Astrocyte of the cerebellum (primary cell): ENCODE results near the gene STXBP2.
A peak's percentile ranks its signal among the peaks of the same experiment; 100 is the strongest.

Experiments
- DNase-seq: peaks from one replicate; pipeline ENCODE4 v3.0.0-alpha.2; 2011; ENCODE audit warnings: low read depth
- H3K4me3 ChIP-seq: 2 replicates; pipeline ENCODE4 v1.5.1; 2011; ENCODE audit warnings: mild to moderate bottlenecking, low read depth, low read length, moderate library complexity
- in situ Hi-C: cut with HindIII; loops from 2 replicates; pipeline ENCODE4 v1.10.0; 2017; ENCODE audit warnings: low sequenced_read_pairs
- TF ChIP-seq, protein P1 (sequence below): IDR thresholded peaks from 2 replicates; pipeline ENCODE4 v1.5.1; 2012; ENCODE audit warnings: low read length, low read depth, moderate library complexity, mild to moderate bottlenecking; ENCODE audit errors: missing control alignments

STXBP2 gene

DNA sequence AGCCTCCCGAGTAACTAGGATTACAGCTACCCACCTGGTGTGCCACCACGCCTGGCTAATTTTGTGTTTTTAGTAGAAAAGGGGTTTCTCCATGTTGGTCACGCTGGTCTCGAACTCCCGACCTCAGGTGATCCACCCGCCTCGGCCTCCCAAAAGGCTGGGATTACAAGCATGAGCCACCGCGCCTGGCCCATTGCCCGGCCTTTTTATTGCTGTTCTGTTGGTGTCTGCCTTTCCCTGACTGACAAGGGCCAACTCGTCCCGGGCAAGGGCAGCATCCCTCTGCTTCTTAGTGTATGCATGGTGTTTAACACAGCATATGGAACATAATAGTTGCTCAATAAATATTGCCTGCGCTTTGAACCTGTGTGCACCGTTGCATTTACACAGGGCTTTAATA is 25.7 kb downstream of the STXBP2 start:
- DNase-seq = no peak
- TF ChIP-seq, protein P1, sequence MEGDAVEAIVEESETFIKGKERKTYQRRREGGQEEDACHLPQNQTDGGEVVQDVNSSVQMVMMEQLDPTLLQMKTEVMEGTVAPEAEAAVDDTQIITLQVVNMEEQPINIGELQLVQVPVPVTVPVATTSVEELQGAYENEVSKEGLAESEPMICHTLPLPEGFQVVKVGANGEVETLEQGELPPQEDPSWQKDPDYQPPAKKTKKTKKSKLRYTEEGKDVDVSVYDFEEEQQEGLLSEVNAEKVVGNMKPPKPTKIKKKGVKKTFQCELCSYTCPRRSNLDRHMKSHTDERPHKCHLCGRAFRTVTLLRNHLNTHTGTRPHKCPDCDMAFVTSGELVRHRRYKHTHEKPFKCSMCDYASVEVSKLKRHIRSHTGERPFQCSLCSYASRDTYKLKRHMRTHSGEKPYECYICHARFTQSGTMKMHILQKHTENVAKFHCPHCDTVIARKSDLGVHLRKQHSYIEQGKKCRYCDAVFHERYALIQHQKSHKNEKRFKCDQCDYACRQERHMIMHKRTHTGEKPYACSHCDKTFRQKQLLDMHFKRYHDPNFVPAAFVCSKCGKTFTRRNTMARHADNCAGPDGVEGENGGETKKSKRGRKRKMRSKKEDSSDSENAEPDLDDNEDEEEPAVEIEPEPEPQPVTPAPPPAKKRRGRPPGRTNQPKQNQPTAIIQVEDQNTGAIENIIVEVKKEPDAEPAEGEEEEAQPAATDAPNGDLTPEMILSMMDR = no peak
- H3K4me3 ChIP-seq = no peak overlapping the region
- in situ Hi-C loops = no loop called here

DNA sequence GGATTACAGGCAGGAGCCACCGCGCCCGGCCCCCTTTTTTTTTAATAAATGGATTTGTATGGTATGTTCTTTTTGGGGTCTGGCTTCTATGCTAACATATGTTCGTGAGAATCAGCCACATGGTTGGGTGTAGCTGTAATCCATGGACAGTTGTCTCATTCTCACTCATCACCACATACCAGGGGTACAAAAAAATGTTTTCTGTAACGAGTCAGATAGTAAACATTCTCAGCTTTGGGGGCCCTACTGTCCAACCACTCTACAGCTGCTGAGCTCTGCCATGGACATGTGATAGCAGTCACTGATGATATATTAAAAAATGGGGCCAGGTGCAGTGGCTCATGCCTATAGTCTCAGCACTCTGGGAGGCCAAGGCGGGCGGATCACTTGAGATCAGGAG is 26.8 kb downstream of the STXBP2 start:
- H3K4me3 ChIP-seq = no peak overlapping the region
- no peak for DNase-seq
- in situ Hi-C loops = no loop called here
- TF ChIP-seq, protein P1 = no peak

DNA sequence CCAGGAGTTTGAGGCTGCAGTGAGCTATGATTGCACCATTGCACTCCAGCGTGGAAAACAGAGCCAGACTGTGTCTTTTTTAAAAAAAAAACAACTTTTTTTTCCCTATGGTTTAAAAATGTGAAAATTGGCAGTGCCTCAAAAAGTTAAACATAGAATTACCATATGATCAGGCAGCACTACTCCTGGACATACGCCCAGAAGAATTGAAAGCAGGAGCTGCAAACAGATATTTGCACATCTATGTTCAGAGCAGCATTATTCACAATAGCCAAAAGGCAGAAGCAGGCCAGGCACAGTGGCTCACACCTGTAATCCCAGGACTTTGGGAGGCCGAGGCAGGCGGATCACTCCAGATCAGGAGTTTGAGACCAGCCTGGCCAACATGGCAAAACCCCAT is 28.2 kb downstream of the STXBP2 start:
- TF ChIP-seq, protein P1 = no peak
- H3K4me3 ChIP-seq = no peak overlapping the region
- in situ Hi-C loops = no loop called here
- DNase-seq = no peak

DNA sequence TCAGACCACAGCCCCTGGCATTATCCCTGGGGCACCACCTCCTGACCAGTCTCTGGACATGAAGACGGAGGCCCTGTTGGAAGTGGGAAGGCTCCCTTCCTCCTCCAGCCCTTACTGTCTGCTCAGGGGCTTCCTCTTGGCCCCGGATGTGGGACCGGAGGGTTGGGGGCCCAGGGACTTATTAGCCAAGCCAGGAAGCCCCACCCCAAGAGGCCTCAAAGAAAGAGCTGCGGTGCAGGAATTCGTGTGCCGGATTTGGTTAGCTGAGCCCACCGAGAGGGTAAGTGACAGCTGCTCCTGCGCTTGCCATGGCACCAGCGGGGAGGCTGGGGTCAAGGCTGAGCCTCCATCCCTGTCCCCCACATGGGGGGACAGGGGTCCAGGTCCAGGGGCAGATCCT is 31.9 kb downstream of the STXBP2 start, which contains the start of gene RETN:
RETN (plus strand) TSS at position 208 of the 400 bp plus-strand sequence. CDS start 278 bp downstream, outside the sequence.
- TF ChIP-seq, protein P1 = no peak
- H3K4me3 ChIP-seq = no peak within 1 kb of the TSS
- DNase-seq = no peak
- in situ Hi-C loops = no loop called here

- no peak for DNase-seq
- in situ Hi-C loops = no loop called here
- no peak overlapping the region for H3K4me3 ChIP-seq
- TF ChIP-seq, protein P1 = no peak
These were observed 32.7 kb downstream of the STXBP2 start for GRCh38 chr19:7669641-7670040.

DNA sequence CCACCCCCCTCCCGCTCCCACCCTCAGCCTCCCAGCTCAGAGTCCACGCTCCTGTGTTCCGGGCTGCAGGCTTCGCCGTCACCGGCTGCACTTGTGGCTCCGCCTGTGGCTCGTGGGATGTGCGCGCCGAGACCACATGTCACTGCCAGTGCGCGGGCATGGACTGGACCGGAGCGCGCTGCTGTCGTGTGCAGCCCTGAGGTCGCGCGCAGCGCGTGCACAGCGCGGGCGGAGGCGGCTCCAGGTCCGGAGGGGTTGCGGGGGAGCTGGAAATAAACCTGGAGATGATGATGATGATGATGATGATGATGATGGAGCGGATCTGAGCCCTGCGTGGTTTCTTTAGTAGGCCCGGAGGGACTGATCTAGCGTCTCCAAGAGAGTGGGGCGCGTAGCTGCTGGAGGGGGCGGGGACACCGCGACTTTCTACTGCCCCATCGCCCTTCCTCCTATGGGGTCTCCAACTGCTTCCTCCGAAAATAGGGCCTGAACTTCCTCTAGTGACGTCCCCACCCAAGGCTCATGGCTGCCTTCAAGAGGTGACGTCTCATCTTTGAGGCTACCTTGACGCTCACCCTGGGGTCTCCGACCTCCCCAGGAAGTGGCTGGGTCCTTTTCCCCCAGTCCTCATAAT is 33.4 kb downstream of the STXBP2 start:
- in situ Hi-C loops = no loop called here
- H3K4me3 ChIP-seq = peak overlapping the region; percentile 1
- no peak for DNase-seq
- TF ChIP-seq, protein P1 = no peak
